Measurements from ENCODE around the gene CCDC117.

DNA sequence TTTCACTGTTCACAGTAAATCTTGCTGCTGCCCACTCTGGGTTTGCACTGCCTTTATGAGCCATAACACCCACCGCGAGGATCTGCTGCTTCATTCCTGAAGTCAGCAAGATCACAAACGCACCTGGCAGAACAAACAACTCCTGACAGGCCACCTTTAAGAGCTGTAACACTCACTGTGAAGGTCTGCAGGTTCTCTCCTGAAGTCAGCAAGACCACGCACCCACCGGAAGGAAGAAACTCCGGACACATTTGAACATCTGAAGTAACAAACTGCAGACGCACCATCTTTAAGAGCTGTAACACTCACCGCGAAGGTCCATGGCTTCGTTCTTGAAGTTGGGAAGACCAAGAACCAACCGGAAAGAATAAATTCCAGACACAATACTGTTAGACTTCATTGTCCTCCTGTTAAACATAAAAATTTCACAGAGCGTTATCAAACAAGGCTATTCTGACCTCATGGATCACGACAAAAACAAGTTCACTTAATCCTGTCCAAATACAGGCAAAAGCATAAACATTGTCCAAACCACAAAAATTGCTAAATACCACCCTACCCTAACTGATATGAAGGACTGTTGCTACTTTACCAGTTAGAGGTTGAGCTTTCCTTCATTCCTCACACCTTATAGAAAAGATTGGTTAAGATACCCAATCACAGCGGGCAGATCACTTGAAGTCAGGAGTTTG, 3.0 kb upstream of the CCDC117 start:
- TF ChIP-seq, protein P1, sequence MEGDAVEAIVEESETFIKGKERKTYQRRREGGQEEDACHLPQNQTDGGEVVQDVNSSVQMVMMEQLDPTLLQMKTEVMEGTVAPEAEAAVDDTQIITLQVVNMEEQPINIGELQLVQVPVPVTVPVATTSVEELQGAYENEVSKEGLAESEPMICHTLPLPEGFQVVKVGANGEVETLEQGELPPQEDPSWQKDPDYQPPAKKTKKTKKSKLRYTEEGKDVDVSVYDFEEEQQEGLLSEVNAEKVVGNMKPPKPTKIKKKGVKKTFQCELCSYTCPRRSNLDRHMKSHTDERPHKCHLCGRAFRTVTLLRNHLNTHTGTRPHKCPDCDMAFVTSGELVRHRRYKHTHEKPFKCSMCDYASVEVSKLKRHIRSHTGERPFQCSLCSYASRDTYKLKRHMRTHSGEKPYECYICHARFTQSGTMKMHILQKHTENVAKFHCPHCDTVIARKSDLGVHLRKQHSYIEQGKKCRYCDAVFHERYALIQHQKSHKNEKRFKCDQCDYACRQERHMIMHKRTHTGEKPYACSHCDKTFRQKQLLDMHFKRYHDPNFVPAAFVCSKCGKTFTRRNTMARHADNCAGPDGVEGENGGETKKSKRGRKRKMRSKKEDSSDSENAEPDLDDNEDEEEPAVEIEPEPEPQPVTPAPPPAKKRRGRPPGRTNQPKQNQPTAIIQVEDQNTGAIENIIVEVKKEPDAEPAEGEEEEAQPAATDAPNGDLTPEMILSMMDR (conservative IDR thresholded peaks at IDR 0.05; ENCODE audit: low read depth, low read length): no peak
- TF ChIP-seq EZH2phosphoT487 (IDR thresholded peaks at IDR 0.05; ENCODE audit: borderline replicate concordance, low read length): no peak
- no peak for TF ChIP-seq EZH2 (IDR thresholded peaks at IDR 0.05; ENCODE audit: low read length, unreplicated experiment)

Data from PC-3 (cell line).